ENCODE measurements around the gene TUBGCP2.

DNA sequence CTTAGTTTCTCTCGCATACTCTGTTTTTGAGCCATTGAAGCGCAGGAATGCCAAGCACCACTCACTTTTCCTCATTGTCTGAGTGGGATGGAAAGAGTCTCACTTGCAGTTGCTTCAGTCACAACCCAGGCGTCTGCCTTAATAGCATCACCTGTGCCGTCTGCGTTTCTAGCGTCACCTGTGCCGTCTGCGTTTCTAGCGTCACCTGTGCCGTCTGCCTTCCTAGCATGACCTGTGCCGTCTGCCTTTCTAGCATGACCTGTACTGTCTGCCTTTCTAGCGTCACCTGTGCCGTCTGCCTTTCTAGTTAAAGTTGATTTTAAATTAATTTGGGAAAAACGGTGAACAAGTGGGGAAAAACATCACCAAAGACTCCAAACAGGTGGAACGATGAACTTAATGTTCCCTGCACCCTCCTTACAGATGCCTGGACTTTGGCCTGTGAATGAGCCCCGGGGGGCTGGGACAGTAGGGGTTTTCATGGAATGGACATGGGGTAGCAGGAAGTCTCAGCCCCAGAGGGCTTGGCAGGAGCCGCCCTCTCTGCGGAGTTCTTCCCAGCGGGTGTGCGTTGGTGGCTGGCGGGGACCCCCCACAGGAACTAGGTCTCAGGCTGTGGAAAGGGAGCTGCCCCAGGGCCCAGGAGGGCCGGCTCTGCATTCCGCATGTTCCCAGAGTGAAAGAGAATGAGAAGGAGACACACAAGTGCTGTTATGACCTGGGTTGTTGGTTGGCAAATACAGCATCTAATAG is 3.5 kb upstream of the TUBGCP2 start:
- TF ChIP-seq, protein P1, sequence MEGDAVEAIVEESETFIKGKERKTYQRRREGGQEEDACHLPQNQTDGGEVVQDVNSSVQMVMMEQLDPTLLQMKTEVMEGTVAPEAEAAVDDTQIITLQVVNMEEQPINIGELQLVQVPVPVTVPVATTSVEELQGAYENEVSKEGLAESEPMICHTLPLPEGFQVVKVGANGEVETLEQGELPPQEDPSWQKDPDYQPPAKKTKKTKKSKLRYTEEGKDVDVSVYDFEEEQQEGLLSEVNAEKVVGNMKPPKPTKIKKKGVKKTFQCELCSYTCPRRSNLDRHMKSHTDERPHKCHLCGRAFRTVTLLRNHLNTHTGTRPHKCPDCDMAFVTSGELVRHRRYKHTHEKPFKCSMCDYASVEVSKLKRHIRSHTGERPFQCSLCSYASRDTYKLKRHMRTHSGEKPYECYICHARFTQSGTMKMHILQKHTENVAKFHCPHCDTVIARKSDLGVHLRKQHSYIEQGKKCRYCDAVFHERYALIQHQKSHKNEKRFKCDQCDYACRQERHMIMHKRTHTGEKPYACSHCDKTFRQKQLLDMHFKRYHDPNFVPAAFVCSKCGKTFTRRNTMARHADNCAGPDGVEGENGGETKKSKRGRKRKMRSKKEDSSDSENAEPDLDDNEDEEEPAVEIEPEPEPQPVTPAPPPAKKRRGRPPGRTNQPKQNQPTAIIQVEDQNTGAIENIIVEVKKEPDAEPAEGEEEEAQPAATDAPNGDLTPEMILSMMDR (IDR thresholded peaks at IDR 0.05), result no peak
- TF ChIP-seq EZH2 (IDR thresholded peaks at IDR 0.05), result no peak

All from neural progenitor cell (in vitro differentiated cells).